AG04450 (cell line): ENCODE data around the gene TLR2. TPM values are rescaled to one million over a fixed set of nuclear protein-coding genes. Genes with fewer than 3 reads are reported as not detected.

Experiments
- CTCF ChIA-PET: fragments of 300-600, 350-600 bp; formaldehyde crosslinking; extraction: SDS; loops from one replicate; lab custom pipeline; 2022; ENCODE audit warnings: antibody characterized with exemption, inconsistent platforms; lab: Charles Lee
- POLR2A ChIA-PET: fragments of 350-600 bp; formaldehyde crosslinking; extraction: SDS; loops from one replicate; lab custom pipeline; 2021; ENCODE audit warnings: antibody characterized with exemption, inconsistent platforms; lab: Yijun Ruan, JAX
- DNase-seq: peaks from one replicate; pipeline ENCODE4 v3.0.0-alpha.2; 2011; ENCODE audit warnings: low read depth, low spot score
- H3K27ac ChIP-seq: one replicate; pipeline ENCODE4 v1.5.1; 2012; ENCODE audit warnings: low read depth, low read length, control low read depth
- H3K27me3 ChIP-seq: one replicate; pipeline ENCODE4 v1.6.0; 2012; ENCODE audit warnings: low read length; ENCODE audit not compliant: control insufficient read depth, insufficient read depth
- H3K4me3 ChIP-seq: 2 replicates; pipeline ENCODE4 v1.5.1; 2011; ENCODE audit warnings: mild to moderate bottlenecking, low read depth, low read length, control low read depth
- H3K9me3 ChIP-seq: 2 replicates; pipeline ENCODE4 v1.5.1; 2012; ENCODE audit warnings: low read length; ENCODE audit not compliant: control insufficient read depth, insufficient read depth
- polyA plus RNA-seq: library from polyadenylated mRNA; depleted of rRNA; stranded (reverse); fragments of >200 nt; gene quantifications from 2 replicates; pipeline ENCODE4 v1.2.3, GENCODE V29; 2011
- TF ChIP-seq, protein P1 (sequence below): IDR thresholded peaks from 2 replicates; pipeline ENCODE4 v1.5.1; 2011; ENCODE audit warnings: low read depth, low read length, control low read depth, inconsistent platforms

TLR2 gene
- polyA plus RNA-seq, 1 experiment: 0.24 TPM

DNA sequence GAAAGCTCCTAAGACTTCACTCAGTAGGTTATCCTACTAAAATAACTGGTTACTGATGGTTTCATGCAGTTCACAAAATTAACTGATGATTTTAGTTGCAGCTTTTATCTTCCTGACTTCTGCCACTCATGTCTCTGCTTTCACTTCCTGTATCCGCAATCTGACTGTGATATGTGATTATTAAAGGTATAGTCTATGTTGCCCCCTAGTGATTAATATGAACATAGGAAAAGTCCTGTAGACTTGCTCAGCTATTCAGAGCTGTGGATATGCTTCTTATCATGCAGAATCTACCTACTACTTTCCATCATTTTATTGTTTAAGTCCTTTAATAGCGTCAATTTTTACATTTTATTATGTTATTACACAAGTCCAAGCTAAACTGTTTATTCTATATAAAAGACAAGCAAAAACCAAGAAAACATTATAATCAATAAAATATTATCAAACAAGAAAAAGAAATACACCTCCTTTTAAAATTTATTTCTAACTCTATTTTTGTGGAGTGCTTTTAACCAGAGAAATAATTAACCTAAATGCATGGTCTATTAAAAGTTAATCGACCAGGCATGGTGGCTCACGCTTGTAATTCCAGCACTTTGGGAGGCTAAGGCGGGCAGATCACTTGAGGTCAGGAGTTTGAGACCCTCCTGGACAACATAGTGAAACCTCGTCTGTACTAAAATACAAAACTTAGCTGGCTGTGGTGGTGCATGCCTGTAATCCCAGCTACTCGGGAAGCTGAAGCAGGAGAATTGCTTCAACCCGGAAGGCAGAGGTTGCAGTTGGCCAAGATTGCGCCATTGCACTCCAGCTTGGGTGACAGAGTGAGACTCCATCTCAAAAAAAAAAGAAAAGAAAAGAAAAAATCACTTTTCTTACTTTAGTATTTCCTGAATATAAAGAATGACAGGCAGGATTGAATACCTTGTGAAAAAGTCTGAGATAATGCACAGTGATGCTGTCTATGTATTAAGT lies 40.4 kb upstream of the TLR2 start:
- DNase-seq: no peak
- TF ChIP-seq, protein P1, sequence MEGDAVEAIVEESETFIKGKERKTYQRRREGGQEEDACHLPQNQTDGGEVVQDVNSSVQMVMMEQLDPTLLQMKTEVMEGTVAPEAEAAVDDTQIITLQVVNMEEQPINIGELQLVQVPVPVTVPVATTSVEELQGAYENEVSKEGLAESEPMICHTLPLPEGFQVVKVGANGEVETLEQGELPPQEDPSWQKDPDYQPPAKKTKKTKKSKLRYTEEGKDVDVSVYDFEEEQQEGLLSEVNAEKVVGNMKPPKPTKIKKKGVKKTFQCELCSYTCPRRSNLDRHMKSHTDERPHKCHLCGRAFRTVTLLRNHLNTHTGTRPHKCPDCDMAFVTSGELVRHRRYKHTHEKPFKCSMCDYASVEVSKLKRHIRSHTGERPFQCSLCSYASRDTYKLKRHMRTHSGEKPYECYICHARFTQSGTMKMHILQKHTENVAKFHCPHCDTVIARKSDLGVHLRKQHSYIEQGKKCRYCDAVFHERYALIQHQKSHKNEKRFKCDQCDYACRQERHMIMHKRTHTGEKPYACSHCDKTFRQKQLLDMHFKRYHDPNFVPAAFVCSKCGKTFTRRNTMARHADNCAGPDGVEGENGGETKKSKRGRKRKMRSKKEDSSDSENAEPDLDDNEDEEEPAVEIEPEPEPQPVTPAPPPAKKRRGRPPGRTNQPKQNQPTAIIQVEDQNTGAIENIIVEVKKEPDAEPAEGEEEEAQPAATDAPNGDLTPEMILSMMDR: peak; percentile 61
- peaks cover 3% of the 10 kb centered on the region; the same call in 1 of the 2 replicates for H3K9me3 ChIP-seq
- H3K4me3 ChIP-seq: no peak overlapping the region
- POLR2A ChIA-PET: interaction anchor here (0.6 kb wide), 1 partner anchor 26 kb away, joined by 3 read pairs; no protein-coding TSS in a partner anchor
- CTCF ChIA-PET: interaction anchor here (0.6 to 3.4 kb wide), 45 partner anchors 8 to 1062 kb away, joined by 3 to 67 read pairs (median 5); partner anchors contain the start of gene MND1
- H3K27ac ChIP-seq: no peak overlapping the region
- H3K27me3 ChIP-seq: no peaks in the 10 kb centered on the region

DNA sequence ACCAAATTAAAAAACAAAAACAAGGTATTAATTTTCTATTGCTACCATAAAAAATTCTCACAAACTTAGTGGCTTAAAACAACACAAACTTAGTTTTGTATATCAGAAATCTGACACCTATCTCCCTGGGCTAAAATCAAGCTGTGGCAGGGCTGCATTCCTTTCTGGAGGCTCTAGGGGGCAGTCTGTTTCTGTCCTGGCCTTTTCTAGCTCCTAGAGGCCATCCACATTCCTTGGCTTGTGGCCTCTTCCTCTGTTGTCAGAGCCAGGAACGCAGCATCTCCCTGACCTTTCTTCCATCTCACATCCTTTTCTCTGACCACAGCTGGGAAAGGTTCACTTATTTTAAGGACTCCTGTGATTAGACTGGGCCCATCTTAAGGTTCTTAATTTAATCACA lies 38.9 kb upstream of the TLR2 start:
- TF ChIP-seq, protein P1: peak; percentile 27
- ChIA-PET POLR2A (no interaction called here), CTCF (interaction anchor here (0.8 to 3.4 kb wide), 4 partner anchors 10 to 502 kb away, joined by 3 to 67 read pairs (median 5); partner anchors contain the start of gene MND1)
- H3K27ac ChIP-seq: no peak overlapping the region
- H3K4me3 ChIP-seq: no peak overlapping the region
- DNase-seq: no peak
- no peaks in the 10 kb centered on the region for H3K27me3 ChIP-seq
- H3K9me3 ChIP-seq: peaks cover 3% of the 10 kb centered on the region; the same call in 1 of the 2 replicates

DNA sequence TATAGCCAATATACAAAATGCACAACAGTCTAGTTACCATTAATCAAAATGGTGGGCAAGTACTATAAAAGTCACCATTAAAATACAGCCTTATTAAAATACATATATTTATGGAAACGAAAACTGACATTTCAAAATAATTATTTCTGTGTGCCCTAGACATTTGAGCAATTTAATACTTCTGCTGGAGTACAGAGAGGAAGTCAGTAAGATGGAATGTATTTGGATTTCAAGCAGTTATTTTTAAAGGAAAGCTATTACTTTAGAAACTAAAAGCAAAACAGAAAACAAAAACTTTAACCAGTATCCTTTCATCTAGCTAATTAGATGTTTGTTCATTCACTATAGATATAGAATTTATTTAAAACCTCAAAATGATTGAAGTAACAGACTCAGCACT lies 37.8 kb upstream of the TLR2 start:
- ChIA-PET POLR2A (no interaction called here), CTCF (interaction anchor here (1.7 kb wide), 1 partner anchor 503 kb away, joined by 5 read pairs; no protein-coding TSS in a partner anchor)
- DNase-seq: no peak
- H3K27ac ChIP-seq: no peak overlapping the region
- no peaks in the 10 kb centered on the region for H3K27me3 ChIP-seq
- no peak overlapping the region for H3K4me3 ChIP-seq
- TF ChIP-seq, protein P1: no peak
- H3K9me3 ChIP-seq: peaks cover 3% of the 10 kb centered on the region; the same call in 1 of the 2 replicates

DNA sequence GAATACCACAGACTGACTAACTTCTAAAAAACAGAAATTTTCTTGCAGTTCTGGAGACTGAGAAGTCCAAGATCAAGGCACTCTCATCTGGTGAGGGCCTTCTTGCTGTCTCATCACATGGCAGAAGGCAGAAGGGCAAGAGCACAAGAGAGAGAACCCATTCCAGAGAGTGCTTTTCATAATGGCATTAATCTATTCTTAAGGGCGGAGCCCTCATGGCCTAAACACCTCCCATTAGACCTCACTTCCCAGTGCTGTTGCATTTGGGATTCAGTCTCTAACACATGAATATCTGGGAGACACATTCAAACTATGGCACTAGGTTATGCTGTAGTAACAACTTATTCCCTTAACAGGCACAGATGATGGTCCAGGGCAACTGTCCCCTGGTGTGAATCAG lies 37.1 kb upstream of the TLR2 start:
- no peak for DNase-seq
- TF ChIP-seq, protein P1: no peak
- H3K4me3 ChIP-seq: no peak overlapping the region
- peaks cover 3% of the 10 kb centered on the region; the same call in 1 of the 2 replicates for H3K9me3 ChIP-seq
- ChIA-PET CTCF (interaction anchor here (1.2 kb wide), 1 partner anchor 103 kb away, joined by 4 read pairs; no protein-coding TSS in a partner anchor), POLR2A (no interaction called here)
- no peaks in the 10 kb centered on the region for H3K27me3 ChIP-seq
- H3K27ac ChIP-seq: no peak overlapping the region
